ENCODE results near the gene FARP1.

Gene FARP1

GRCh38 chr13:98312606-98313005 lies 169.7 kb downstream of the FARP1 start:
- no peak for DNase-seq

GRCh38 chr13:98313023-98313921 lies 170.4 kb downstream of the FARP1 start:
- no peak for DNase-seq

DNA sequence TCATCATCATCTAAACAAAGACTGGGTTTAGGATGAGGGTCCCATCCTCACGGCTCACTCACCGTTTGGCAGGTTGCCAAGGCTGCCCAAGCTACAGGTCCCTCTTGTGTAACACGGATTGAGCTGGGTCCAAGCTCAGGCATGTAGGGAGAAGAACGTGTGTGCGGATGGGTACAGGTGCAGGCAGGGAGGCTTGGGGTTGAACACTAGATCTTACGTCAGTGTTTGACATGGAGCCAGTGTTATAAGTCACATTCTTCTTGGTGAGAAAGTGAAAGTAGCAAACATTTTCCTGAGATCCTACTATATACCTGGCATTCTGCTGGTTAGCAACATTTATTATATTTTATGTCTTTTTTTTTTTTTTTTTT lies 171.0 kb downstream of the FARP1 start:
- DNase-seq, result no peak

- peak; percentile 82 for DNase-seq
These were observed 172.6 kb downstream of the FARP1 start for GRCh38 chr13:98315466-98315865.

DNA sequence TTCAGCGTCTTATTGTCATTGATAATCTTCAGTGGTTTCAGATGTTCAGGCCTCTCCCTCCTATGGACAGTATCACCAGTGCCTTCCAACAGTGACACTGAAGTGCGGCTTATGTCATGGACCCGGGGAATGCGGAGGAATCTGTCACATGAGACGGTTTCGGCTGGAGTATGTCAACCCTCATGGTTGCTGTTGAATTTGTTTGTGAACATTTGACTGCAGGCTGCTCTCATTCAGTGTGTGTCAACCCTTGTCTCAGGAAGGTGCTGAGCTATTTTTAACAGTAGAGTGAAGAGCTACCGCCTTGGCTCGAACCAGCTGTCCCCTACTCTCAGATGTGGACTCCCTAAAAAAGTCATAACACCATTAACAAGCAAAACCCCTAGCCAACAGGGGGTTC lies 173.0 kb downstream of the FARP1 start:
- DNase-seq, result no peak

DNA sequence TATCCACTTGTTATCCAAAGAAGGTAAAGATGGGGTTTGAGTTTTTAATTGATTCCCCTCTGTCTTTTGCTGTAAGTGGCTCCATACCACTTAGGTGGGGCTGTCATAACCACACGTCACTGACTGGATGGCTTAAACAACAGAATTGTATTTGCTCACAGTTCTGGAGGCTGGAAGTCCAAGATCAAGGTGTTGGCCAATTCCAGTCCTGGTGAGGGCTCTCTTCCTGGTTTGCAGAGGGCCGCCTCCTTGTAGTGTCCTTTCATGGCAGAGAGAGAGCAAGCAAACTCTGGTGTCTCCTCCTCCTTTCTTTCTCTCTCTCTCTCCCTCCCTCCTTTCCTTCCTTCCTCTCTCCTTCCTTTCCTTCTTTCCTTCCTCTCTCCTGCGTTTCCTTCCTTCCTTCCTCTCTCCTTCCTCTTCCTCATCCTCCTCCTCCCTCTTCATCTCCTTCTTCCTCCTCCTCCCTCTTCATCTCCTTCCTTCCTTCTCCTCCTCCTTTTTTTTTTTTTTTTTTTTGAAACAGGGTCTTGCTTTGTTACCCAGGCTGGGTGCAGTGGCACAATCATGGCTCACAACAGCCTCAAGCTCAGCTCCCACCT lies 174.8 kb downstream of the FARP1 start:
- DNase-seq, result no peak

DNA sequence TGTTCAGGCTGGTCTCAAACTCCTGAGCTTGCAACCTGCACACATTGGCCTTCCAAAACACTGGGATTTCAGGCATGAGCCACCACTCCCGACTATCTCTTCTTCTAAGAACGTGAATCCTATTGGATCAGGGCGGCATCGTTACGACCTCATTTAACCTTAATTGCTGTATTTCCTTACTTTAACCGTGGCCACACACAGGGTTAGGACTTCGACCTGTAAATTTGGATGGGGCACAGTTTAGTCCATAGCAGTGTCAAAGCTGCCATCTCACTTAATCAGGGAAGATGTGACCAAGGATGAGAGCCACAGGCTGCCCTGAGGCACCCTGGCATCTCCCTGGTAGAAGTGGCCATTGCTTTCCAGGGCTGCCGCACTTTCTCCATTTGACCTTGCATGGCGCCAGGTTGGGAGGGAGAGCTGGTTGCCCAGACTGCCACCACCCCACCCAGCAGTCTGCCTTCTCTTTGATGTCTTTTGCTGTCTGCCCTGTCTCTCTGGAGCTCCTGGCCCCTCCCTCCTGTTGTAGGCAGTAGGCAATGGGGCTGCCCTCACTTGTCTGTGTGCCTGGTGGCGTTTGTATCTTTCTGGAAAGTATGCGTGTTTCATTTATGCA lies 175.5 kb downstream of the FARP1 start:
- DNase-seq, result no peak

GRCh38 chr13:98320561-98321105 lies 177.7 kb downstream of the FARP1 start:
- no peak for DNase-seq

- DNase-seq, result no peak
These were observed 178.5 kb downstream of the FARP1 start for GRCh38 chr13:98321395-98321794.

DNA sequence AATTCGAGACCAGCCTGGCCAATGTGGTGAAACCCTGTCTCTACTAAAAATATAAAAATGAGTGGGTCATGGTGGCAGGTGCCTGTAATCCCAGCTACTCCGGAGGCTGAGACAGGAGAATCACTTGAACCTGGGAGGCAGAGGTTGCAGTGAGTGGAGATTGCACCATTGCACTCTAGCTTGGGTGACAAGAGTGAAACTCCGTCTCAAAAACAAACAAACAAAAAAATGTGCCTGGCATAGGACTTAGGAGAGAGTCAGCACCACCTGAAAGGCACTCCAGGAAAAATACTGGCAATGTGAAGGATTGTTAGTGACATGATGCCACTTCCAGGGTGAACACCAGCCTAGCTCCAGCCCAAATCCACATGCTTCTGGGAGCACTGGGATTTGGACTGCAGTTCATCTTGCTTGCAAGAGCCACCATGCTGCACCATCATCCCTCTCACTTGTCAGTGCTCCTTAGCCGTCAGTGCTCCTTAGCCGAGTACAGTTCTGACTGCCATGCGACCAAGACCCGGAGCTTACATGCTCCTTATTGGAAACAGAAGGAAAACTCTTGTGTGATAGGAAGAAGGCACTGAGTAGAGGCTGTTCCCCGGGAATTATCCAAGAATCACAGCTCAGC lies 179.3 kb downstream of the FARP1 start:
- DNase-seq, result no peak

- DNase-seq, result no peak
These were observed 181.2 kb downstream of the FARP1 start for GRCh38 chr13:98324105-98324504.

DNA sequence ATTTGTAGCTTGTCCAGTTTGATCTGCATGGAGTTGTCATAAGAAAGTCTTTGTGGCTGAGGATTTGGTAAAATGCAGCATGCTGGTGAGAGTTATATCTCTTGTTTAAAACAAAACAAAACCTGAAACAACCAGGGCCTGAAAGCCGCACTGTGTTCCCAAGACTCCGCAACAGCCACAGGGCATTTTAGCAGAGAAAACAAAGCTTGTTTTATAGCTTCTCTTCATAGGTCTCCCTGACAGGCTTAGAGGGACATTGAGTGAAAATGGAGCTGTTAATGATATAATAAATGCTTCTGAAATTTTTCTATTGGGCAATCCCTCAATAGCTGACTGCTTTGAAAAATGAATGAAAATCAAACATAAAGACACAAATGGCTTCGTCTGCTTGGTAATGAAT lies 182.8 kb downstream of the FARP1 start:
- no peak for DNase-seq

DNA sequence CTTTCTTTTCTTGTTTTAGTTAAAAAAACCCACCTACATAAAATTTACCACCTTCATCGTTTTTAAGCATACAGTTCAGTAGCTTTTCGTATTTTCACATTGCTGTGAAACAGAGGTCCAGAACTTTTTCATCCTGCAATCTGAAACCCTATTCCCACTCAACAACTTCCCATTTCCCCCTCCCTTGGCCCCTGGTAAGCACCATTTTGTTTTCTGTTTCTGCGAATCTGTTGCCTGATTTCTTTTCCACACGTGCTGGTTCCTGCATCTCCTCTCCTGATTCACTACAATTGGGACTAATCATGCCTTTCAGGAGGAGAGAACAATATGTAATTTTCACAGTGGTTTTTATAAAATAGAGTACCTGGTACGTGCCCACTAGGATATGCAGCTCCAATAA lies 183.4 kb downstream of the FARP1 start:
- DNase-seq, result no peak

GRCh38 chr13:98327371-98328270 lies 184.7 kb downstream of the FARP1 start:
- DNase-seq, result no peak

- no peak for DNase-seq
These were observed 185.6 kb downstream of the FARP1 start for GRCh38 chr13:98328511-98328910.

GRCh38 chr13:98332222-98332621 lies 189.3 kb downstream of the FARP1 start:
- DNase-seq, result no peak

DNA sequence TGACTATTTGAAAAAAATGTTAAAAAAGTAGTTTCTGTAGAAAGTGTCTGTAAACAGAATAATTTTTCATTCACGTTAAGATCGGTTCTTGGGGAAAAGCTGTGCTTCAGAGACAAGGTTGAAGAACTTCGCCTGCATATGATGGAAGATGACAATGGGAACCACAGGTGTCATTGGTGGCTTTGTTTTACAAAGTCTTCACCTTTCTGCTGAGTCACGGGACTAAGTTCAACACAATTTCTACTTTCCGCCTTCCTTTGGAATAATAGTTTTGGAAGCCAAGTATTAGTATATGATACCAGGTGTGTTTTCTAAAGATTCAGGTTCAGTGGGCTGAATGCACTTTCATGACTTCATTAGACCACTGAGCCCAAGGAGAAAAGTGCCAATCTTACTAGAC lies 189.8 kb downstream of the FARP1 start:
- no peak for DNase-seq

DNA sequence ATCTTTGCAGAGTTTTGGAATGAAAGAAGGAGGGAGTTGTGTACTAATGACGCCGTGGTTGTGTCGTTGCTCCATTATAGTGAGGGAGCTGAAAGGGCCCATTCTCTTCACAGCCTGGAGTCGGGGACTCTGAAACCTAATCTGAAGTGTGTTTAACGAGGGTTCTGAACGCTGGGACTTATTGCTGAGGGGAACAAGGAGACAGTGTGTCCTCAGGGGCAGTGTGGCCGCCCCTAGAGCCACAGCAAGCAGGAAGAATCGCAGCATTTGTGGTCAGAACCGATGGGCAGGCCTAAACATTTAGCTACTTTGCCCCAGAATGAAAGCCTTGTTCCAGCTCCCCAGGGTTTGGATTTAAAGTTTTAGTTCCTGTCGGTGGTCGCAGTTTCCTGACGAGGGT lies 190.6 kb downstream of the FARP1 start:
- DNase-seq, result no peak

GRCh38 chr13:98334620-98335205 lies 191.8 kb downstream of the FARP1 start:
- no peak for DNase-seq

- no peak for DNase-seq
These were observed 192.8 kb downstream of the FARP1 start for GRCh38 chr13:98335721-98336120.

DNA sequence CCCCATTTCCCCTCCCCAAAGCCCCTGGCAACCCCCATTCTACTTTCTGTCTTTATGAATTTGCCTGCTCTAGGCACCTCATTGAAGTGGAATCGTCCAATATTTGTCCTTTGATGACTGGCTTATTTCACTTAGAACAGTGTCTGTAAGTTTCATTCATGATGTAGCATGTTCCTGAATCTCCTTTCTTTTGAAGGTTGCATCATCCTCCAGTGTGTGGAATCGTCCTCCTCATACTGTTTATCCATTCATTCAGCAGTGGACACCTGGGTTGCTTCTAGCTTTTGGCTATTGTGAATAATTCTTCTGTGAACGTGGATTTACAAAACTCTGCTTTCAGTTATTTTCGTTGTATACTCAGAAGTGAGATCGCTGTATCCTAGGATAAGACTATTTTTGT lies 195.4 kb downstream of the FARP1 start:
- no peak for DNase-seq

Data from NCI-H2171 treated with DMSO at 0.1 percent for 48 hours (cell line).